OCI-M1 (cell line): ENCODE measurements around the gene DPYD.

ENCODE experiments used
- DNase-seq: peaks from one replicate; lab custom pipeline; 2025; lab: John Stamatoyannopoulos, UW

DPYD gene

DNA sequence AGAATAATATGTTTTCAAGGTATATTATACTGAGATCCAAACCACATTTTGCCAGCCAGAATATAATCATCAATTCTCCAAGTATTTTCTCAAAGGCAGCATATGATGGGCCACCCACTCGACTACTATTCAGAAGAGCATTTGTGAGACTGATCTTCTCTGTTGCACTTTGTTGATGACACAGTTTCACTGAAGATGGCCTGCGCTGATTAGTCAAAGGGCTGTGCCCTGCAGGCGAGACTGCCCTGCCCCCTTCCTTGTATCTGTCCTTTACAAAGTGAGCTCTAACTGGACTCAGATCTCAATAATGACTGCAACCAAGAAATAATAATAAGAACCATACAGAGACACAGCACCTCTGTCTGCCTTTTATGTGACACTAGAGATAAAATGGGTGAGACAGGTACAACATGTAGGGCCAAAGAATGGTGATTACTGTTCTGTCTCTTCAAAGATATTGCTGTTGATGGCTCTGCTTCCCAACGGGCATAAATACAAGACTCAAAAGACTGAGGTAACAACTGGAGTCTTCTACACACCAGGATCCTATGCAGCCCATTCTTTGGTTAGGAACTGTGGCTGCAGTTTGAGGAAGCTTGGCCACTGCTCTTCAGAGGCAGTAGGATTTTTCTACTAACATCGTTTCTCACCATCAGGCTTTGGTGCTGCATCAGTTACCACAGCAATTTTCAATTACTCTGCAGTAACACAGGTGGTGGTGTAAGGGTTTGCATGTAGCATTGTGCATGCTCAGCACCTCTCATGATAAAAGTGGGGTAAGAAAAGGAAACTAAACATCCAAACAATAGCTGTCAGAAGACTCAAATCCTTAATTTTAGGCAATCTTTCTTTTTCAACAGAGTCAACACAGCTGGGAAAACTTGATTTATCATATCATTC lies 718.1 kb downstream of the DPYD start:
- DNase-seq = peak; percentile 63

DNA sequence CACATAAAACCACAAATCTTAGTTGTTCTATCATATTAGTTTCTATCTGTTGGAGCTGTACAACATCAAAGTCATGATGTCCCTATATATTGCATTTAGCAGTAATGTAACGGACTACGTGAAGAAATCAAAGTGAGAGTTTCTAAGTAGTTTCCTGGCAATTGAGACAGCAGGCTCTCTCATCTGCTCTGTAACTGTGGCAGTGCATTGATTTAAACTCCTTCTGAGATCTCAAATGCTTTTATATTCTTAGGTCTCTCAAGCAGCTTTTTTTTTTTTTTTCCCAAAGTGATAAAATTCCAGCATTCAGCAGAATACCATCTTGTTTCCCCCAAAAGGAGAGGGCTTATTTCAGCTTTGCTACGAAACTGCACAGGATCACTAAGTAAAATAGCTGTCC lies 719.2 kb downstream of the DPYD start:
- no peak for DNase-seq

DNA sequence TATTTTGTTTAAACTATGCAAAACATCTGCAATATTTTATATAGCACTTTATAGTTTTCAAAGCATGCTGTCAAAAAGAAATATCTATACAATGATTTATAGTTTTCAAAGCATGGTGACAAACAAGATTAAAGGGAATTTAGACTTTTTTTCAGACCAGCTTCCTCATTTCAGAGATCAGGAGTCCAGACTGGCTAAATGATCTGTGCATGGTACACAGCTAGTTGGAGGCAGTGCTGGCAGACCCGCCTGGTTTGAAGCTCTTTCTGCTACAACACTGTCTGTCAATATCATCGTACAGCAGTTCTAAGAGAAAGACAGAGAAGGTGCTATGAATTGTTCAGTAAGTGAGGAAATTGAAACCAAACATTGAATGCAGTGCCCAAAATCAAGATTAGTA lies 720.2 kb downstream of the DPYD start:
- peak; percentile 73 for DNase-seq

DNA sequence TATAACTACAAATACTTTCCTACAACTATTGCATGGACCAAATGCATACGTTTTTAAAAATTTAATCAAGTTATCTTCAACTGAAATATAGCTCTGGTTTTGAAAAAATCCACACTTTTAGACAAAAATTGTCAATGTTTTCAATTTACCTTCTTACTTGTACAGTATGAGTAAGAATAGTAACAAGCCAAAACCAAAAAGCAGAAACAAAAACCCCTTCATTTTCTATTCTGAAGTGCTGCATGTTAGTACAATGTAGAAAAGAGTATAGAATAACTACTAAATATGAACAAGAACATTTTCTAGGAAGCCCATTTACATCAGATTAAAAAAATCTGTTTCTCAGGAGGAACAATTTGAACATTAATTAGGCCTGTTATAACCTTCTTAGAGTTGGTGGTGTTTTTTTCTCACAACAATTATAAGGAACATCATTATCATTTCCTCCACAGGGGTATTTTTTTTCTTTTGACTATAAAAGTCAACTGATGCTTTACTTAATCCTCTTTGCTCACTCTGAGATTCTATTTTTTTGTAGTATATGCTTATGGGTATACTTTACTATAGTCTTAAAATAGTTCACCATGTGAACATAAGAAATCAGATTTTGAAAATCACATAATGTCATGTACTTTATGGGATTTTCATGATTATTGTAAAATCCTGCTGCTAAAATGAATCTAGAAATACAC lies 723.9 kb downstream of the DPYD start:
- no peak for DNase-seq

DNA sequence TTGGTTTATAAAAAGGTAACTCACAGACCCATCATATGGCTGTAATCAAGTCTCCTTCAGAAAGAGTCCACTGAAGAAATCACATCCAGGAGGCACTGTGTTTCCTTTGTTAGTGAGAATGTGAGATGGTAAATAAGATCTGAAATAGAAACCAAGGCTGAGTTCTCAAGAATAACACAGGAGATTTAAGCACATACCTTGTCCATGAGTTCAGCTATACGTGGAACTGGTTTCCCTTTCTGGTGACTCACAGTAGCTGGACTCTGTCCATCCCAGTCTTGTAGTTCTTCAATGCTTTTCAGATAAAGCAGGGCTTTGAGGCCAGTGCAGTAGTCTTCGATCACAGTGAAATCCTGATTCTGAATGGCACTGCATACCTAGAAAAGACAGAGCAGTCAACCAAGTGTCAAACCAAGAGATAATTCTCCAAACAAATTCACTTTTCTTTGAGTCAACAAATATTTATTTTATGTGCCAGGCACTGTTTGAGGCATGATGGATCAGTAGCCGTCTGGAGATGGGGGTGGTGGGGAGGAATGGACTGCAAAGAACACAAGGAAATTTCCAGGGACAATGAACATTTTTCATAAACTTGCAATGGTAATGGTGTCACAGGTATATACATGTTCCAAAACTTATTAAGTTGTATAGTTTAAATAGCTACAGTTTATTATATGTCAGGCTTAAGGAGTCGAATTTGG lies 727.8 kb downstream of the DPYD start:
- no peak for DNase-seq

DNA sequence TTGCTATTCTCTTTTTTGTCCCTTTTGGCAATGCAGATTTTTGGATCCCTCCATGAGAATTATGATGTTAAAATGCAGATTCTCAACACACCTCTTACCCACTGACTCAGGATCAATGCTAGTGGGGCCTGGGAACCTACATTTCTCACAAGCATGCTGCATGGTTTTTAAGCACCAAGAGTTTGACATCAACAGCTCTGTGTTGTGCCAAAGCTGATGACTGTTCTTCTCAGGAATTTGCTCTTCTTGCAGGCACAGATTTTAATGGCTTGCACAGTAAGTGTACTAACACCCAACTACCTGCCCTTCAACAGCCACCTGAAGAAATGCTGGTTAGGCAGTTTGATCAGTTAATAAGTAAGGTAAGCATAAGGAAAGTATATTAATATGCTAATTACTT lies 730.5 kb downstream of the DPYD start:
- no peak for DNase-seq

DNA sequence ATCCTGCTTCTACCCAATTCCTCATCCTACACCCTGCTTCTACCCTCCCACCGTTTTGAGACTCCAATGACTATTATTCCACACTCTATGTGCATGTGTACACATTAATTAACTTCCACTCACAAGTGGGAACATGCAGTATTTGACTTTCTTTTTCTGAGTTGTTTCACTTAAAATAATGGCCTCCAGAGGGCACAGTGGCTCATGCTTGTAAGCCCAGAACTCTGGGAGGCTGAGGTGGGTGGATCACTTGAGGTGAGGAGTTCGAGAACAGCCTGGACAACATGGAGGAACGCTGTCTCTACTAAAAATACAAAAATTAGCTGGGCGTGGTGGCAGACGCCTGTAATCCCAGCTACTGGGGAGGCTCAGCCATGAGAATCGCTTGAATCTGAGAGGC lies 734.5 kb downstream of the DPYD start:
- peak; percentile 53 for DNase-seq

DNA sequence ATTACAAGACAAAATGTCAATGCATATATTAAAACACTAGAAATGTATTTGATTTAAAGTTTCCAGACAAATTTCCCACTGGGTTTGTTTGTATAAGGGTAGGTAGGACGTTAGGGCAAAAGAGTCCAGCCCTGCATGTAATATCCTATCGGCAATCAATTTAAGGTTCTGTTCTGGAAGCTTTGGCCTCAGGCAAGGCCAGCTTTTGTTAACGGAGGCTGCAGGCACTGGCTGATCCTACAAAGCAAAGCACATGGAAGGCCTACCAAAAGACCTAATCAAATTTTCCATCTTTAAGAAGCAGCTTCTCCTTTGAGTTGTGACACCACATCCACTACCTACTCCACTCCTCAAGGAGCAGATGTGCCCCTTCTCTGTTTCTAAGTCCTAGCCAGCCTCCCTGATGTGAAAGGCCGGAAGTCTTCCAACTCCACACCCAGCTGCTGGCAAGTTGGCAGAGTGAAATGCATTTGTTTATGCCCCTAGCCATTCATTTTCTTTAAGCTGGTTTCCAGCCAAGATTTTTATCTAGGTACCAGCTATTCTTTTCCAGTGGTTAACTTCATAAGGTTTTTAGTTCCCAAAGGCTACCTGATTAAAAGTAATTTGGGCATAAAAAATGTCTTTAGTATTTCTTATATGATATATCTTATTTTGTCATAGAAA lies 746.7 kb downstream of the DPYD start:
- DNase-seq = no peak

DNA sequence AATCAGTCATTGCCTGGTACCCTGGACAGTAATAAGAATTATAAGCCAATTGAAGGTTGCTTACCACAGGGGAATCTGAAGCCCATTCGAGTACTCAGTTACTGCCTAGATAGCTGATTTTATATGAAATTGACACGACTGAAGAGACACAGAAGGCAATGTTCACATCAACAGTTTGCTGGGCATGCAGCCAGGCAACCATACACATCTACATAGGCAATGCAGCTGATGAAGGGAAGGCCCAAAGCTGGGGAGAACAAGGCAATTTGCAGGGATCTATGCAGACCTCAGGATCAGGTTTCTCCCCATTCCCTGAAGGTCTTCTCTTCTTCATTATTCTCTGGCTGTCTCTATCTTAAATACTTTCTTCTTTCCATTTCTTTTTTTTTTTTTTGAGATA lies 750.5 kb downstream of the DPYD start:
- no peak for DNase-seq

DNA sequence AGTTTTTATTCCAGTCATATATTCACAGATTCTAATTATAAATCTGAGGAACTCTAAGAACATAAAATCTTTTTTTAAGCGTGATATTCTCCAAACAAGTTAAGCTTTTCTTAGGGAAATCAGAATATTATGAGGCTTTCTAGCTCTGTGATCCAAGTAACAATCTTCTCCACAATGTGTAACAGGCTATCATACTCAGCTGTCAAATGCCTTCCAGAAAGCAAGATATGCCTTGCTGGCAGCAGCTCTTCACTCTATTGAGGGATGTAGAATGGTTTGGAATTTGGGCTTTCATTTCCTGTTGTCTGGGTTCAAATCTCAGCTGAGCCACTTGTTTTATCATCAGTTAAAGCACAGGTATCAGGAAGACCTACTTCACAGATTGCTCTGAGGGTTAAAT lies 752.8 kb downstream of the DPYD start:
- no peak for DNase-seq

DNA sequence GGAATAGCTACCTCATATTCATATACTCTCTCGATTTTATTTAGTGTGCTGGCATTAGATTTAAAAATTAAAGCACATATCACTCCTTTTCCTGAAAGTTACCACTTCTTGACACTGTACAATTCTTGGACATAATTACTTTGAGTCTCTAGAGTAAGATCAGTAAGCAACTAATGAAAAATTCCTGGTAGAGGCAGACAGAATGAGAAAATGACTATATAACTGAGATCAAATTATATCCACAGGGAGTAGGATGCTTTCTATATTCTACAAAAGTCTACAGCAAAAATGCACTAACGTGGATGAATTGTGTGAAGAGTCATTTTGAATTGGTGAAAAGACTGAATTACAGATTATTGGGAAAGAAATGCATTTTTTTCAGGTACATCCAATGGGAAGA lies 753.6 kb downstream of the DPYD start:
- no peak for DNase-seq

DNA sequence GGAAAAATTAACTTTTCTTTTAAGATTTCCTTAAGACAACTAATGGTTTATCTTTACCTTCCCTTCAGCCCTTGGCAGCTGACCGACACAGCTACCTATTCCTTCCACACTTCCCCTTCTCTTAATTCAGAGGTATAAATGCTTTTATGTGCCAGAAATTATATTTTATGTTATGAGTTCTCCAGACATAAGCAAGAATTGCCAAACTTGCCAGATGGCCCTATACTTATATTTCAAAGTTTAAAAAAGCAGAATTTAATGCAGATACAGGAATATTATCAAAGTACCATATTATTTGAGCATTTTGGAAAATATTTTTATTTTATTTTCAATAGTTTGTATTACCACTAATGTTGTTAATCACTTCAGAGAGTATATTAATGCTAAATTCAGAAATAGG lies 754.2 kb downstream of the DPYD start:
- DNase-seq = no peak

DNA sequence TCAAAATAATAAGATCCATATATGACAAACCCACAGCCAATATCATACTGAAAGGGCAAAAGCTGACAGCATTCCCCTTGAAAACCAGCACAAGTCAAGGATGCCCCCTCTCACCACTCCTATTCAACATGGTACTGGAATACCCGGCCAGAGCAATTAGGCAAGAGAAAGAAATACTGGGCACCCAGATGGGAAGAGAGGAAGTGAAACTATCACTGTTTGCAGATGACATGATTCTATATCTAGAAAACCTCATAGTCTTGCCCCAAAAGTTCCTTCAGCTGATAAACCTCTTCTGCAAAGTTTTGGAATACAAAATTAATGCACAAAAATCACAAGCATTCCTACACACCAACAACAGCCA lies 756.6 kb downstream of the DPYD start:
- DNase-seq = peak; percentile 2

DNA sequence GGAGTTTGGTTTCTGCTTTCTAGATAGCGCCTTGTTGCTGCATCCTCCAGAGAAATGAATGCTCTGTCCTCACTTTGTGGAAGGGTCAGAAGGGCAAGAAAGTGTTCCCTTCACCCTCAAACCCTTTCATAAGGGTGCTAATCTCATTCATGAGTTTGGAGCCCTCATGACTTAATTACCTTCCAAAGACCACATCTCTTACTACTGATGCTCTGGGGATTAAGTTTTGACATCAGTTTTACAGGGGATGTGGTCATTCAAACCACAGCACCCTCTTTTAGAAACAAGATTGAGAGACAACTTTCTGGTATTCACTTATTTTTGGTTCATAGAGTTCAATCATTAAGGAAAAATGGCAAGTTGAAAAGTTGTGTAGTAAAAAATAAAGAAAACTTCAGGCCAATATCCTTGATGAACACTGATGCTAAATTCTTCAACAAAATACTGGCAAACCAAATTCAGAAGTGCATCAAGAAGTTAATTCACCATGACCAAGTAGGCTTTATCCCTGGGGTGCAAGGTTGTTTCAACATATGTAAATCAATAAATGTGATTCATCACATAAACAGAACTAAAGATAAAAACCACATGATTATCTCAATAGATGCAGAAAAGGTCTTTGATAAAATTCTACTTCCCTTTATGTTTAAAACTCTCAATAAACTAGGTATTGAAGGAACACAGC lies 757.1 kb downstream of the DPYD start:
- no peak for DNase-seq

DNA sequence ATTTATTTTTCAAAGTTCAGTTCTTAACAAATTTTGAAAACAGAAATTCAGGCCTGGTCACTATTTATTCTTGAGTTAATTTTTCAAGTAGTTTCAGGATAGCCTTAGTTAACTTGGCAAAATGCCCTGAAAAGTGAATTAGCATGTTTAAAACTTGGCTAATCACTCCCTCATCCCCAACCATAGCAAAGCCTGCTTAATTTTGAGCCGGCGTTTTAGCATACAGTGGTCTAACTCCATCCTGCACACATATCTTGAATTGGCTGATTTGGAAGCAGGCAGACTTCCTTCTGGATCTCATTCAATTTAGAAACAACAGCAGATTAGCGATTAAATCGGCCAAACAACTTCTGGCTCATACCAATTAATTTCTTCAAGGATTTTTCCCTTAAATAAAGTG lies 760.0 kb downstream of the DPYD start:
- DNase-seq = peak; percentile 56

DNA sequence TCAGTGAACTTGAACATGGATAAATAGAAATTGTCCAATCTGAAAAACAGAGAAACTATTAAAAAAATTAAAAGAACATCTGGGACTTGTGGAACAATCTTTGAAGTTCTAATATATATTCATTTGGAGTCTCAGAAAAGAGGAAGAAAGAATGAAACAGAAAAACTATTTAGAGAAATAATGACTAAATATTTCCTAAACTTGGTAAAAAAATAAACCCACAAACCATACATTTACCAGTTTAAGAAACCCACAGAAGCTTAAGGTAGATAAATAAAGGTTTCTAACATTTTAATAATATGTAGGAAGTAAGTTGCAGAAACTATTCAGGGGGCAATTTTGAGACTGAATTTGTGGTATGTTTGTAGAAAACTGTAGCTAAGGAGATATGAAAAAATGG lies 761.5 kb downstream of the DPYD start:
- no peak for DNase-seq

DNA sequence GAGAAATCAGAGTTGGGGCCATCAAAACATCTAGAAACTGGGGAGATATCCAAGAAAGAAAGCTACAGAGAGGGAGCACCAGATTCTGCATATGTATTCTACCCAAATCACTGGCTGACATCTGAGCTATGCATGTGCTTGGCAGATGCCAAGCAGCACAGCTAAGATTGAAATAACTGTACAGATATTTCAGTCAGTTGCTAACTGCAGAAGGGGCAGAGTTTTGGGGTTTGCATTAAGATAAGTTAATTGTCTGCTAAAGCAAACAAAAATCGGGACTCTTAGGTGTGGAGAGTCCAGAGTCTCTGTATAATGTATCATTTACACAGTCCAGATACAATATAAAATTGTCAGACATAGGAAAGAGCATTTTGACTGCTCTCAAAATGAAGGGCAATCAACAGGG lies 762.1 kb downstream of the DPYD start:
- DNase-seq = no peak

DNA sequence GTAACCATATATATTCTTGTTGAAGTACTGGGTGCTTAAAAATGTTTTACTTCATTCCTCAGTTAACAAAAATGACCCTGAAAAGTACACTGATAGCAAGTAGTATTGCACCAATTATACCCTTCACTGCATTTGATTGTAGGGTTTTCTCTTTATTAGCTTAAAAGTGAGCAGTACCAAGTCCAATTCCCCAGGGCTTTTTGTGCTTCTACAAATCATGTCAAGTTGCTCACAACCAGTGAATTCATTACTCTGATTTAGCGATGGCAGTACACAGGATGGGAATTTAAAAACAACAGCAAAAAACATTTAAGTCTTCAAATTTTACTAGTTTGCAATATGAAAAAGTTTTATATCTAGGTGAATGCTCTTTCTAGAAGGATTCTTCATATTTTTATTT lies 762.8 kb downstream of the DPYD start:
- DNase-seq = no peak

DNA sequence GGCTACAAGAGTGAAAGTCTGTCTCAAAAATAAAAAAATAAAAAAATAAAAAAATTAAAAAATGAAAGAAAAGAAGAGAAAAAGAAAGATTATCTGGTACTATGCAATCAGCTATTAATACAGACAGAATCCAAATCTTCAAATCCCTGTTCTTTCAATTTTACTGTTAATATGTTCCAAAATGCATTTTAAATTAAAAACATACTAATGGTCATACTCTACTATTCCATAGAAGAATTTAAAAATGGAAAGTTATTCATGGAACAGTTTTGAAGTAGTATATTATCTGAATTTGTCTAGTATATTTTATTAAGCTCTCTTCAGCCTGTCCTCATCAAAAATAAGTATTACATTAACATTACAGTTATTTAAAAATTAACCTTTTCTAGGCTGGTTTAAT lies 769.2 kb downstream of the DPYD start:
- no peak for DNase-seq

DNA sequence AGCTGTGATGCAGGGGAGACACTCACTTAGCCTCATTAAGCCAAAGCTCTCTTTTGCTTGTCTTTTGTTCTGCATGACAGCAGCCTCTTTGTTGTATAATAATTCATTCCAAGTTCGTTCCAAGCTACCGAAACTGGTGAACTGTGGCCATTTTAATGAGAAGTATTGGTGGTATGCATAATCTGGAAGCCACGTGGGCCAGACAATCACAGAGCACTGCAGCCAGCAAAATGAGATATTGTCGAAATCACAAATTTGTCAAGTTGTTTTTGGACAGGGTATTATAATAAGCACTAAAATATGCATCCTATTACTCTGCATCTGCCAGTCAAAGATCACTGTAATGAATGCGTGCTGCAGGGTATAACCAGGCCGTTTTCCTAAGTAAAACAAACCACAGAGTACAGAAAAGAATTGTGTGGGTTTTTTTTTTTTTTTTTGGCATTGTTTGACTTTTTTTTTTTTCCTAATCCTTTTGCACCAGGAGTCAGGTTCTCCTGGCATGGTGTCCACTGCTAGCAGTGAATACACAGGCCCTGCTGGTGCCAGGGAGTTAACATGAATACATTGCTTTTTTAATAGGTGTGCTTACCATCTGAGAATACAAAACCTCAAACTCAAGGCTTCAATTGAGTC lies 775.4 kb downstream of the DPYD start:
- DNase-seq = no peak

DNA sequence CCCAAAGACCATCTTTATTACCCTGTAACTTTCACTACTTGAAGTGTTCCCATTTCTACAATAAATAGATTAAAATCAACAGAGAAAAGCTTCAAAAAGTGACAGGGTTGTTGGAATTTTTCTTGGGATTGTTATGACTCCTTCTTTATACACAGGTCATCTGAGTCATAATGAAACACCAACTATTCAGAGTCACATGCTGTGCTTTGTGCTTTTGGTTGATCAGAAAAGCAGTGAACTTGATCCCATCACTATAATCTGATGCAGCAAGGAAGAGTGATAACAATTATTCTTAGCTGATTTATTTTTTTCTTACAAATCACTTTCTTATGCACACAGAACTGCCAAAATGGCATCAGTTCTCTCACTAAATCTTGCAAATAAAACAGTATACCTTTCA lies 776.3 kb downstream of the DPYD start:
- DNase-seq = no peak
